Measurements from ENCODE around the gene WDR82.

DNA sequence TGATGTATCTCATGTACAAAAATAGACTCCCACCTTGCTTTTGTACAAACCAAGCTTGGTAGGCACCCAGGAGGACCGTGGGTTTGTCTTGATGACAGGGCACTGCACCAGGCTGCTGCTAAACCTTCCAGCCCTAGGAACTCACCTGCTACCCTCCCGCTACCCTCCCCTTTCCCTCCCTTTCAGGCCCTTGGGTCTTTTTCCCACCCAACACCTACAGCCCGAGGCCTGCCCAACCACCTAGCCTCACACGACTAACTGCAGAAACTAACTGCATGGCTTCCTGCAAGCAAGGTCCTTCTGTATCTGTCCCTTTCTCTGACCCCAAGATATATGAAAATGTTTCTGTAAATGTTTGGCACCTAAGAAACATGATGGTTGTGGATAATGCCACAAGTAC, 21.8 kb downstream of the WDR82 start:
- TF ChIP-seq, protein P1, sequence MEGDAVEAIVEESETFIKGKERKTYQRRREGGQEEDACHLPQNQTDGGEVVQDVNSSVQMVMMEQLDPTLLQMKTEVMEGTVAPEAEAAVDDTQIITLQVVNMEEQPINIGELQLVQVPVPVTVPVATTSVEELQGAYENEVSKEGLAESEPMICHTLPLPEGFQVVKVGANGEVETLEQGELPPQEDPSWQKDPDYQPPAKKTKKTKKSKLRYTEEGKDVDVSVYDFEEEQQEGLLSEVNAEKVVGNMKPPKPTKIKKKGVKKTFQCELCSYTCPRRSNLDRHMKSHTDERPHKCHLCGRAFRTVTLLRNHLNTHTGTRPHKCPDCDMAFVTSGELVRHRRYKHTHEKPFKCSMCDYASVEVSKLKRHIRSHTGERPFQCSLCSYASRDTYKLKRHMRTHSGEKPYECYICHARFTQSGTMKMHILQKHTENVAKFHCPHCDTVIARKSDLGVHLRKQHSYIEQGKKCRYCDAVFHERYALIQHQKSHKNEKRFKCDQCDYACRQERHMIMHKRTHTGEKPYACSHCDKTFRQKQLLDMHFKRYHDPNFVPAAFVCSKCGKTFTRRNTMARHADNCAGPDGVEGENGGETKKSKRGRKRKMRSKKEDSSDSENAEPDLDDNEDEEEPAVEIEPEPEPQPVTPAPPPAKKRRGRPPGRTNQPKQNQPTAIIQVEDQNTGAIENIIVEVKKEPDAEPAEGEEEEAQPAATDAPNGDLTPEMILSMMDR (IDR thresholded peaks at IDR 0.05) = no peak
- TF ChIP-seq POLR2AphosphoS5 (IDR thresholded peaks at IDR 0.05) (no peak), POLR2A (IDR thresholded peaks at IDR 0.05) (no peak), EP300 (IDR thresholded peaks at IDR 0.05) (no peak)

Measured in upper lobe of left lung (tissue), 4 donors.